ENCODE measurements around the gene TTBK2. TPM values are rescaled to one million over a fixed set of nuclear protein-coding genes. Genes with fewer than 3 reads are reported as not detected.

The TTBK2 gene
- total RNA-seq, 1 experiment from 2014 or later: 17.2 TPM

DNA sequence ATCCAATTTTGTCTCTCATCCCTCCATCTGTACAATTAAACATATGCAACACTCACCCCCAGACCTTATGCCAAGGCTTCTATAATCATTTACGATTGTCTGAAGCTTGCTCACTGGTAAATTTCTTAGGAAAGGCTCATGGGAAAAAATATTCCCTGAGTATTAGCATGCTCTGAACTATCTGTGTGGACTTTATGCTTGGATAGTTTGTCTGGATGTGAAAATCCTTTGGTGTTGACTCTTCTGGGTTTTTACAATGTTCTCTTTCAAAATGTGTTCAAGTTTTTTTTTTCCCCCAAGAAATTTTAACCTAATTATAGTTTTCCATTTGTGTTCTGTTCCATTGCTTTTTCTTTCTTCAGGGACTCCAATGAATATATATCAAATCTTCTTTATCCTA lies 19.9 kb upstream of the TTBK2 start:
- ChIA-PET POLR2A (interaction anchor here (0.6 kb wide), 1 partner anchor 666 kb away, joined by 3 read pairs; no protein-coding TSS in a partner anchor), CTCF (interaction anchor here (0.9 kb wide), 1 partner anchor 13 kb away, joined by 4 read pairs; no protein-coding TSS in a partner anchor)
- H3K4me1 ChIP-seq (ENCODE audit: control insufficient read depth, insufficient read depth, low read length): no peaks in the 10 kb centered on the region
- no peaks in the 10 kb centered on the region for H3K27me3 ChIP-seq (ENCODE audit: control insufficient read depth, insufficient read depth, low read length)
- intact Hi-C loops (cut with micrococcal nuclease; ENCODE audit: unreplicated experiment) (no loop called here), in situ Hi-C loops (cut with HindIII; ENCODE audit: low pct_unique_long_range_greater_than_20kb, low sequenced_read_pairs) (no loop called here)
- H3K4me3 ChIP-seq (ENCODE audit: low read depth in 2 of 2, low read length in 2 of 2): no peak overlapping the region
- no peaks in the 10 kb centered on the region for H3K9me3 ChIP-seq (ENCODE audit: control insufficient read depth, insufficient read depth, low read depth, low read length)
- no peak for TF ChIP-seq POLR2AphosphoS5 (IDR thresholded peaks at IDR 0.05; ENCODE audit: low read depth, low read length)
- no peak for TF ChIP-seq SIN3A (IDR thresholded peaks at IDR 0.05; ENCODE audit: borderline replicate concordance, insufficient read depth, low read depth, low read length)
- TF ChIP-seq, protein P1, sequence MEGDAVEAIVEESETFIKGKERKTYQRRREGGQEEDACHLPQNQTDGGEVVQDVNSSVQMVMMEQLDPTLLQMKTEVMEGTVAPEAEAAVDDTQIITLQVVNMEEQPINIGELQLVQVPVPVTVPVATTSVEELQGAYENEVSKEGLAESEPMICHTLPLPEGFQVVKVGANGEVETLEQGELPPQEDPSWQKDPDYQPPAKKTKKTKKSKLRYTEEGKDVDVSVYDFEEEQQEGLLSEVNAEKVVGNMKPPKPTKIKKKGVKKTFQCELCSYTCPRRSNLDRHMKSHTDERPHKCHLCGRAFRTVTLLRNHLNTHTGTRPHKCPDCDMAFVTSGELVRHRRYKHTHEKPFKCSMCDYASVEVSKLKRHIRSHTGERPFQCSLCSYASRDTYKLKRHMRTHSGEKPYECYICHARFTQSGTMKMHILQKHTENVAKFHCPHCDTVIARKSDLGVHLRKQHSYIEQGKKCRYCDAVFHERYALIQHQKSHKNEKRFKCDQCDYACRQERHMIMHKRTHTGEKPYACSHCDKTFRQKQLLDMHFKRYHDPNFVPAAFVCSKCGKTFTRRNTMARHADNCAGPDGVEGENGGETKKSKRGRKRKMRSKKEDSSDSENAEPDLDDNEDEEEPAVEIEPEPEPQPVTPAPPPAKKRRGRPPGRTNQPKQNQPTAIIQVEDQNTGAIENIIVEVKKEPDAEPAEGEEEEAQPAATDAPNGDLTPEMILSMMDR (IDR thresholded peaks at IDR 0.05): no peak
- TF ChIP-seq, protein P2, sequence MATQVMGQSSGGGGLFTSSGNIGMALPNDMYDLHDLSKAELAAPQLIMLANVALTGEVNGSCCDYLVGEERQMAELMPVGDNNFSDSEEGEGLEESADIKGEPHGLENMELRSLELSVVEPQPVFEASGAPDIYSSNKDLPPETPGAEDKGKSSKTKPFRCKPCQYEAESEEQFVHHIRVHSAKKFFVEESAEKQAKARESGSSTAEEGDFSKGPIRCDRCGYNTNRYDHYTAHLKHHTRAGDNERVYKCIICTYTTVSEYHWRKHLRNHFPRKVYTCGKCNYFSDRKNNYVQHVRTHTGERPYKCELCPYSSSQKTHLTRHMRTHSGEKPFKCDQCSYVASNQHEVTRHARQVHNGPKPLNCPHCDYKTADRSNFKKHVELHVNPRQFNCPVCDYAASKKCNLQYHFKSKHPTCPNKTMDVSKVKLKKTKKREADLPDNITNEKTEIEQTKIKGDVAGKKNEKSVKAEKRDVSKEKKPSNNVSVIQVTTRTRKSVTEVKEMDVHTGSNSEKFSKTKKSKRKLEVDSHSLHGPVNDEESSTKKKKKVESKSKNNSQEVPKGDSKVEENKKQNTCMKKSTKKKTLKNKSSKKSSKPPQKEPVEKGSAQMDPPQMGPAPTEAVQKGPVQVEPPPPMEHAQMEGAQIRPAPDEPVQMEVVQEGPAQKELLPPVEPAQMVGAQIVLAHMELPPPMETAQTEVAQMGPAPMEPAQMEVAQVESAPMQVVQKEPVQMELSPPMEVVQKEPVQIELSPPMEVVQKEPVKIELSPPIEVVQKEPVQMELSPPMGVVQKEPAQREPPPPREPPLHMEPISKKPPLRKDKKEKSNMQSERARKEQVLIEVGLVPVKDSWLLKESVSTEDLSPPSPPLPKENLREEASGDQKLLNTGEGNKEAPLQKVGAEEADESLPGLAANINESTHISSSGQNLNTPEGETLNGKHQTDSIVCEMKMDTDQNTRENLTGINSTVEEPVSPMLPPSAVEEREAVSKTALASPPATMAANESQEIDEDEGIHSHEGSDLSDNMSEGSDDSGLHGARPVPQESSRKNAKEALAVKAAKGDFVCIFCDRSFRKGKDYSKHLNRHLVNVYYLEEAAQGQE (IDR thresholded peaks at IDR 0.05; ENCODE audit: insufficient read depth in 1 of 2, low read depth in 2 of 2, low read length in 1 of 2): no peak
- no peak for TF ChIP-seq TCF7L2 (IDR thresholded peaks at IDR 0.05; ENCODE audit: low read depth, low read length)
- peaks cover 15% of the 10 kb centered on the region for H3K36me3 ChIP-seq (ENCODE audit: control insufficient read depth, insufficient read depth, low read length)
- DNase-seq (ENCODE audit: low read depth, low spot score) (no peak), ATAC-seq (no peak)
- no peak overlapping the region for H3K27ac ChIP-seq (ENCODE audit: low read length)
- BruUV-seq (replicated peaks): no TSS peak

DNA sequence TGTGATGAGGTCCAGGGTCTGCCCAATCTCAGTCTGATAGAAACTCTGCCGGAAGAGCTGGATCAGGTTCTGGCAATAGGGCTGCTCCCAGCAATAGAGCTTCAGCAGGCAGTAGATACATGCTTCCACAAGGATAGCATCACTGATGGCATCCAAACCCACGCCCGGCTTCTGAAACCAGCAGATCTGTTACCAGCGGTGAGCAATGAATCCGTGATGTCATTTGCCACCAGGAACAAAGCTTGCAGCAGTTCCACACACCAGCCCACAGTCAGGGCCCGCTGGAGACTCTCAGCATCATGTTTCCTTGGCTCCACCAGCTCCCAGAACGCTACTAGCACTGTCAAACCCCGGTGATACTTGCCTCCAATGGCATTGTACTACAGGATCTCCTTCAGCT lies 19.3 kb upstream of the TTBK2 start:
- no peak overlapping the region for H3K4me3 ChIP-seq (ENCODE audit: low read depth in 2 of 2, low read length in 2 of 2)
- H3K9me3 ChIP-seq (ENCODE audit: control insufficient read depth, insufficient read depth, low read depth, low read length): no peaks in the 10 kb centered on the region
- ATAC-seq: no peak
- DNase-seq (ENCODE audit: low read depth, low spot score): no peak
- TF ChIP-seq SIN3A (IDR thresholded peaks at IDR 0.05; ENCODE audit: borderline replicate concordance, insufficient read depth, low read depth, low read length) (no peak), TCF7L2 (IDR thresholded peaks at IDR 0.05; ENCODE audit: low read depth, low read length) (no peak)
- BruUV-seq (replicated peaks): no TSS peak
- H3K27me3 ChIP-seq (ENCODE audit: control insufficient read depth, insufficient read depth, low read length): no peaks in the 10 kb centered on the region
- ChIA-PET POLR2A (interaction anchor here (0.6 kb wide), 1 partner anchor 238 kb away, joined by 5 read pairs; no protein-coding TSS in a partner anchor), CTCF (interaction anchor here (0.9 kb wide), 1 partner anchor 12 kb away, joined by 4 read pairs; no protein-coding TSS in a partner anchor)
- intact Hi-C loops (cut with micrococcal nuclease; ENCODE audit: unreplicated experiment): no loop called here
- in situ Hi-C loops (cut with HindIII; ENCODE audit: low pct_unique_long_range_greater_than_20kb, low sequenced_read_pairs): no loop called here
- H3K27ac ChIP-seq (ENCODE audit: low read length): no peak overlapping the region
- peaks cover 12% of the 10 kb centered on the region for H3K36me3 ChIP-seq (ENCODE audit: control insufficient read depth, insufficient read depth, low read length)
- H3K4me1 ChIP-seq (ENCODE audit: control insufficient read depth, insufficient read depth, low read length): no peaks in the 10 kb centered on the region

DNA sequence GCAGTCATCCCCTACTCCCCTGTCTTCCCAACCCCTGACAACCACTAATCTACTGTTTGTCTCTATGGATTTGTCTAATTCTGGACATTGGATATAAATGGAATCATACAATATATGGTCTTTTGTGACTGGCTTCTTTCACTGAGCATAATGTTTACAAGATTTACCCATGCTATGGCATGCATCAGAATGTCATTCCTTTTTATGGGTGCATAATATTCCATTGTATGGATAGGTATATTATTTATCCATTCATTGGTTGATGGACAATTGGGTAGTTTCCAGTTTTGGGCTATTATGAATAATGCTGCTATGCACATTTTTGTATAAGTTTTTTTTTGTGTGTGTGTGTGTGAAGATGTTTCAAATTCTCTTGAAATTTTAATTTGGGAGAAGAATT lies 16.6 kb upstream of the TTBK2 start:
- Histone ChIP-seq H3K36me3 (ENCODE audit: control insufficient read depth, insufficient read depth, low read length) (no peaks in the 10 kb centered on the region), H3K9me3 (ENCODE audit: control insufficient read depth, insufficient read depth, low read depth, low read length) (no peaks in the 10 kb centered on the region), H3K27ac (ENCODE audit: low read length) (no peak overlapping the region), H3K27me3 (ENCODE audit: control insufficient read depth, insufficient read depth, low read length) (no peaks in the 10 kb centered on the region), H3K4me3 (ENCODE audit: low read depth in 2 of 2, low read length in 2 of 2) (no peak overlapping the region), H3K4me1 (ENCODE audit: control insufficient read depth, insufficient read depth, low read length) (no peaks in the 10 kb centered on the region)
- CTCF ChIA-PET: no interaction called here
- ATAC-seq (no peak), DNase-seq (ENCODE audit: low read depth, low spot score) (no peak)
- no peak for TF ChIP-seq SIN3A (IDR thresholded peaks at IDR 0.05; ENCODE audit: borderline replicate concordance, insufficient read depth, low read depth, low read length)
- TF ChIP-seq, protein P2 (IDR thresholded peaks at IDR 0.05; ENCODE audit: insufficient read depth in 1 of 2, low read depth in 2 of 2, low read length in 1 of 2): no peak
- POLR2A ChIA-PET: no interaction called here
- BruUV-seq (replicated peaks): no TSS peak
- intact Hi-C loops (cut with micrococcal nuclease; ENCODE audit: unreplicated experiment): no loop called here
- in situ Hi-C loops (cut with HindIII; ENCODE audit: low pct_unique_long_range_greater_than_20kb, low sequenced_read_pairs): no loop called here

All from Panc1 (cell line).